Measurements from ENCODE around the gene ADGRG4. TPM values are rescaled to one million over a fixed set of nuclear protein-coding genes. Genes with fewer than 3 reads are reported as not detected.
A peak's percentile ranks its signal among the peaks of the same experiment; 100 is the strongest.
"Not testable (repeated sequence)": the region's sequence is repeated elsewhere in the genome, so short reads cannot be mapped to it uniquely, and the experiment has no call there.

Gene ADGRG4
- total RNA-seq, result 0.13 TPM

GRCh38 chrX:136300721-136301120, at the start of gene ADGRG4:
Gene ADGRG4, plus strand, starts transcription at chrX:136300963. Its CDS starts 7,815 bp downstream, at chrX:136308778.
- not testable (repeated sequence) for DNase-seq (ENCODE audit: low spot score); ATAC-seq

GRCh38 chrX:136251041-136251991, 49.4 kb upstream of the ADGRG4 start, which contains the start of gene MAP7D3:
Gene MAP7D3, minus strand, starts transcription at chrX:136251400. Its CDS starts 42 bp downstream, at chrX:136251358.
- DNase-seq (ENCODE audit: low spot score) (peak; percentile 66), ATAC-seq (peak; percentile 98)

- DNase-seq (ENCODE audit: low spot score) (no peak), ATAC-seq (no peak)
Measured at GRCh38 chrX:136255541-136255940, 45.2 kb upstream of the ADGRG4 start.

GRCh38 chrX:136256026-136256425, 44.7 kb upstream of the ADGRG4 start:
- no peak for ATAC-seq
- DNase-seq (ENCODE audit: low spot score), result no peak

DNA sequence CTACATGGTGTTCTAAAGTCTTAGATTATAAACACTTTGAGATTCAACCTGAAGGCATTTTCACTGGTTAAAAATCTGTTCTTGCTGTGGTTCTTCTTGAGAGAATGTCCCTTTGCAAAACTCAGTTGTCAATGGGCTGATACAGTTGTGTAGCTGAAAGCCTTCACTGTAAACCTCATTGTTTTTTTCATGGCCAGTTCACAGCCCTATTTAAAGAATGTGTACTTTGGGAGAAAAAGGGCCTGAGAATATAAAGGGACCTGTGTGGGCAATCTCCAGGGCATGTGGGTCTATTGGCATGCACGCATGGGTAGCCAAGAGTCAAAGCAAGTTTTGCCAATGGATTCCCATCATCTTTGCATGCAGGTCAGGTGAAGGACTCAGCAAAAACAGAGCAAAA, 41.8 kb upstream of the ADGRG4 start:
- DNase-seq (ENCODE audit: low spot score), result no peak
- no peak for ATAC-seq

DNA sequence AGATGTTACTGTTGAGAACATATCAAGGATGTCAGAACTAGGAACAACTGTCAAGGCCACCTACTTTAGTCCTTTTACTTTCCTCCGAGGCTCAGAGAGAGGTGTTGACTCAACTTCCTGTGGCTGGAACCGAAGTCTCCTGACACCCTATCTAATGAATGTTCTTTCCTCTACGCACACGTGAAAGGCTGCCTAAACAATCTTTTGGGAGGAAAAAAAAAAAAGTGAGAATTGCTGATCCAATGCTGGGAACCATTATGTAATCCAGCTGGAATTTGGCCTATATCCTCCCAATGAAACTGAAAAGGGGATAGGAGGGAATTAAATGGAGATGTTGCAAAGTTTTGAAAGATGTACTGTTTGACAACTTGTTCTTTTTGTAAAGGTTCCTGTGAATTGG, 41.2 kb upstream of the ADGRG4 start:
- peak; percentile 67 for ATAC-seq
- no peak for DNase-seq (ENCODE audit: low spot score)

- ATAC-seq (no peak), DNase-seq (ENCODE audit: low spot score) (no peak)
Measured at GRCh38 chrX:136260776-136261175, 40.0 kb upstream of the ADGRG4 start.

- ATAC-seq (no peak), DNase-seq (ENCODE audit: low spot score) (no peak)
Measured at GRCh38 chrX:136261321-136261720, 39.4 kb upstream of the ADGRG4 start.

- ATAC-seq, result no peak
Measured at GRCh38 chrX:136262243-136262642, 38.5 kb upstream of the ADGRG4 start.

GRCh38 chrX:136262812-136263315, 37.9 kb upstream of the ADGRG4 start:
- DNase-seq (ENCODE audit: low spot score), result no peak
- ATAC-seq, result no peak

More at GRCh38 chrX:136262243-136262642, 38.5 kb upstream of the ADGRG4 start:
- no peak for DNase-seq (ENCODE audit: low spot score)

GRCh38 chrX:136266828-136267227, 33.9 kb upstream of the ADGRG4 start:
- ATAC-seq, result no peak
- DNase-seq (ENCODE audit: low spot score), result no peak

DNA sequence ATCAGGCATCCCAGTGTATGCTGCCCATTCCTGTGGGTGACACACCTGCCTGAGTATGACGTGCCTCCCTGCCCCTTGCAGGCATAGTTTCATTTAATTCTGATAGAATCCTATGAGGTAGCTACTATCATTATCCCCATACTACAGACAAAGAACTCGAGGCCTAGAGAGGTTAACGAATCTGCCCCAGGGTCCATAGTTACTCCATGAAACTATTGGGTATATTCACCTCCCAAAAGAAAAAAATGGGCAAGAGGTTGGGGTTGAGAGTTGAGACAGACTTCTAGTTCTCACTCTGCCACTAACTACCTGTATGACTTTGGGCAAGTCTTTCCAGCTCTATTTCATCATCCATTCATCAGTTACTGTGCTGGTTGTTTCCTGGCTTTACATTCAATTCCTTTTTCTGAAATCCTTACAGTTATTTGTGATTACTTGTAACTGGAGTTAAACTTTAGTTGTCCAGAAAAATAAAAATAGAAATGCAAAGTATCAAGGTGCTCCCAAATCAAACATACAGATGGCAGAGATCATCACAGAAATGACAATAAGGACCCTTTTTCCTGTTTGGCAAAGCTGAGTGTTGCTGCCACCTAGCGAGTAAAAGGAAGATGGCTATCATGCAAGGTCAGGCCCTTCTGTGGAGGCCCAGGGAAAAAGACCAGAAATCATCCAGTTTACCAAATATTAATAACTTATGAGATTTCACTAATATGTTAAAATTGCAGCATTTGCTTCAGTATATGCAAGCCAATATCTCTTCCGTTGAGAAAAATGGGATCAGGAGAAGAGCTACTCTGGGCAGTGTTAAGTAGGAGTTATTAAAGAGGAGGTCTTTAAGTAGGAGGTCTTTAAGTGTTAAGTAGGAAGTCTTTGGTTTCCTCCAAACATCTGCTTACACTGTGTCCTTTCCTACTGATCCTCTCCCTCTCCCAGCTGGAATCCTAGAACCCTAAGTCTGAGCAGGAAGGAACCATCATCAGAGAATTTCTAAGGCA, 32.4 kb upstream of the ADGRG4 start:
- ATAC-seq (peak; percentile 83), DNase-seq (ENCODE audit: low spot score) (no peak)

DNA sequence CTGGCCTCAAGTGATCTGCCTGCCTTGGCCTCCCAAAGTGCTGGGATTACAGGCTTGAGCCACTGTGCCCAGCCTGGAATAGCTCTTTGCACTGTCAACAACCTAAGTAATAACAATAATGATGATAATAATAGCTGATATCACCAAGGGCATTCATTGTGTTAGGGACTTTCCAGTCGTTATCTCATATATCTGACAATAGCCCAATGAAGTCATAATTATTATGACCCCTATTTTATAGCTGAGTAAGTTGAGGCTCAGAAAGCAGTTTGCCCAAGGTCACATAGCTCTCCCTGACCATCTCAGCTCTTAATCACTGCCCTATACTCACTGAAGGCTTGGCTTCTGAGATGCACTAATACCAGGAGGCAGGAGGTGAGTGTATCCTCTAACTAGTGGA, 30.8 kb upstream of the ADGRG4 start:
- ATAC-seq (no peak), DNase-seq (ENCODE audit: low spot score) (no peak)

DNA sequence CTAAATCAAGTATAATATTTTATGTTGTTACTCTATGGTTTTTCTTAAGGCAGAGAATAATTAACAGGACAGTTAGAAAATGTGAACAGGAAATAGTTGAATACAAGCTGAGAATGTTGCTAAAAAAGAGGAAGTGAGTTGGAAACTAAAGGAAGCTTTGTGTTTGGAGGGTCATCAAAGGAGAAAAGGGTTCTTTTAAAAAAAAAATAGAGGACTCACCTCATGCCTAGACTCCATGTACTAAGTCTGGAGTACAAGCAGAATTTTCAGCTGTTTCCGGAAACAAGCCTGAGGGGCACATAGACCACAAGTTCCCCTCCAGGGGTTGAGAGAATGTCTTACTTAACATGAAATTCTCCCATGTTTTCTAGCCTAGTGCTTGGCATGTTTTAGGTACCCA, 29.5 kb upstream of the ADGRG4 start:
- DNase-seq (ENCODE audit: low spot score), result no peak
- no peak for ATAC-seq

DNA sequence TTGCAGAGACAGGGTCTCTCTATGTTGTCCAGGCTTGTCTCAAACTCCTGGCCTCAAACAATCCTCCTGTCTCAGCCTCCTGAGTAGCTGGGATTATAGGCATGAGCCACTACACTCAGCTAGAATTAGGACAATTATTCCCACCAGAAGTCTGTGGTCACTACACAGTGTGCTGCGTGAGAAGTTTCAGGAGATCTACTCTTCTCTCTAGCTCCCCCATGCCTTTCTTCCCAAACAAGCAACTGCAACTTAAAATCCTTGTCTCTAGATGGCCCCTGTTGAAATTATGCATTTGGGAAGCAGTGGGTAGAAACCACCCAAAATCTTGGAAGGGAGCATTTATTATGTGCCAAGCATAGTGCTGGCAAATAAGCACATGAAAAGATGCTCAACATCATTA, 28.4 kb upstream of the ADGRG4 start:
- ATAC-seq, result no peak

GRCh38 chrX:136273986-136274385, 26.8 kb upstream of the ADGRG4 start:
- ATAC-seq, result peak; percentile 73
- peak; percentile 62 for DNase-seq (ENCODE audit: low spot score)

More for the DNA sequence above, 28.4 kb upstream of the ADGRG4 start:
- DNase-seq (ENCODE audit: low spot score), result no peak

DNA sequence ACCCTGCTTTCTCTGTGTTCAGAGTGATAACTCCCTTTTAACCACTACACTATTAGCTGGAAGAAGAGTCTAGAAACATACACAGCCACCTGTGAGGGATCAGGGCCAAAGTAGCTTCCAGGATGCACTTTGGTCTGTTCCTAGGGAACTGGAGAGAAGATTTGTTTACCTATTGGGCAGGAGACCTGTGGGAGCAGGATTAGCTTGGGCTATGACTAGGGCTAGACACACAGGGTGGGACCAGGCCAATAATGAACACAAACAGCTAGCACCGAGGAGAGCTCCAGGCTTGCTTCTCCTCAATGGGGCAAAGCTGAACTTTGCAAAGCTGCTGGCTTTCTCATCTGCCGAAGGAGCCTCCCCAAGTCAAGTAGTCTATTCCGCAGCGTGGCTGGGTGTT, 25.2 kb upstream of the ADGRG4 start:
- ATAC-seq (peak; percentile 92), DNase-seq (ENCODE audit: low spot score) (peak; percentile 74)

DNA sequence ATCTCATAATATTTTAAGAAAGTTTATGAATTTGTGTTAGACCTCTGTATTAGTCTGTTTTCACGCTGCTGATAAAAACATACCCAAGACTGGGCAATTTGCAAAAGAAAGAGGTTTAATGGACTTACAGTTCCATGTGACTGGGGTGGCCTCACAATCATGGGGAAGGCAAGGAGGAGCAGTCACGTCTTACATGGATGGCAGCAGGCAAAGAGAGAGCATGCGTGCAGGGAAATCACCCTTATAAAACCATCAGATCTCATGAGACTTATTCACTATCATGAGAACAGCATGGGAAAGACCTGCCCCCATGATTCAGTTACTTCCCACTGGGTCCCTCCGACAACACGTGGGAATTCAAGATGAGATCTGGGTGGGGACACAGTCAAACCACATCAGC, 14.4 kb upstream of the ADGRG4 start:
- ATAC-seq; DNase-seq (ENCODE audit: low spot score): not testable (repeated sequence)

DNA sequence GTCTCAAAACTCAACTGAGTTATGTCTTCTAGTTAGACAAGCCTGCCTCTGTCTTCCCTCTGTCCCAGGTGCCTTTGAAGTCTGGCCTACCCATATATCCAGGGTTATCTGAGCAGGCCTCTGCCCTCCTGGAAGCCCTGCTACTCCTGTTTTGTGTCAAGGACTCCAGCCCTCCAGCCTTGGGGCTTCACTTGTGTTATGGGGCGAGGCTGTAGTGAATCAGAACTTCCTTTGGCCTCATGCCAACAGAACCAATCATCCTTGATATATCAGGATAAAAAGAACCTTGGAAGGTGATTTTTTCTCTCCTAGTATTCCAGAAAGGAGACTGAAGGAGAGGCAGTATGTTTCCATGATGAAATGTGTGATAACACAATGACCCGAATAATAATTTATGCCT, 8.9 kb upstream of the ADGRG4 start:
- DNase-seq (ENCODE audit: low spot score) (no peak), ATAC-seq (no peak)

DNA sequence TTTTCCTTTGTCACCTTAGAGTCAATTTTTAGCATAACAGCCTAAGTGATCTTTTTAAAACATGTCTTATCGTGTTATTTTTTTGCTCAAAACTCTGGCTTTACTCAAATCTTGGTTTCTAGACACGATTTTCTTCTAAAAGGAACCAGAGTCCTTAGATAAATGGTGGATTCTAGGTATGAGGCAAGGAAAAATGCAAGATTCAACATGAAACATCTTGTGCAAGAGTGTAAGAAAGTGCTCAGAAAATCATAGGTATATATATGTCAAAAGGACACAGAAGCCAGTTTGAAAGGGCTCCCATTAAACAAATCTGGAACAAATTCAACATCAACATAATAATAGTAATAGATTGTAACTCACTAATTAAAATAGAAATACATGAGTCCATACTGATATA, 8.1 kb upstream of the ADGRG4 start:
- no peak for ATAC-seq
- no peak for DNase-seq (ENCODE audit: low spot score)

DNA sequence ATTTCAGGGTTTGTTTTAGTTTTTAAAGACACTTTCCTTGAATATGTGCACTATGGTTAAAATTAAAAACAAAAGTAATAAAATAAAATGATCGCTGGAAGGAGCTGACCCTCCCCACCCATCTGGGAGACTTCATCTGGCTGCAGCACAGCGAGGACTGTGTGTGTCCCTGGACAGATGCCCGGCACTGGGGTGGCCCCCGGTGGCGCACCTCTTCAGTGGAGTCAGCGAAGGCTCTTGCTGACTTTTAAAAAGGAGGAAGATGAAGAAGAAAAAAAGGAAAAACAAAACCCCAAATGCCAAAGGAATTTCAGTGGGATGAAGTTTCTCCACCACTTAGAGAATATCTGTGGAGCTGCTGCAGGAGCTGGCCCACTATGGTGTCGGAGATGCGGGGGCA, 5.4 kb upstream of the ADGRG4 start:
- DNase-seq (ENCODE audit: low spot score) (no peak), ATAC-seq (no peak)

Measured in left lobe of liver (tissue), 2 donors.